GM21737 (cell line): ENCODE data around the gene EID2.

ENCODE experiments used
- ATAC-seq: cut with Tn5 transposase; IDR thresholded peaks from one replicate; pipeline ENCODE4 v1.9.1; 2021; ENCODE audit warnings: mild to moderate bottlenecking, moderate library complexity; ENCODE audit not compliant: unreplicated experiment

Gene EID2

DNA sequence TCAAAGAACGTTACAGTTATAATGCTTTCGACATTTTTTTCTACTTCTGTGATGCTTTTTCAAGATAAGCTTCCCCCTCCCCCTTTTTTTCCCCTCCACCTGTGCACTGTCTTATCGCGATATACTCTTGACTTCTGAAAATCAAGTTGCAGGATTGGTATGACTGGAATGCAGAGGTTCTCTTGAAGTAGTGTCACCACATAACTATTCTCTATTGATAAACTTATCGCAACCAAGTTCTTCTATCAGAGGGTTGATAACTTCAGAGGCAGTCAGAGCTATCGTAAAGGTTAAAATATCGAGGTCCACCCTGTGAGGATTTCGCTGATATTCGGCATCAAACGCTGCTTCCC, 820 bp downstream of the EID2 start:
- ATAC-seq, result no peak

DNA sequence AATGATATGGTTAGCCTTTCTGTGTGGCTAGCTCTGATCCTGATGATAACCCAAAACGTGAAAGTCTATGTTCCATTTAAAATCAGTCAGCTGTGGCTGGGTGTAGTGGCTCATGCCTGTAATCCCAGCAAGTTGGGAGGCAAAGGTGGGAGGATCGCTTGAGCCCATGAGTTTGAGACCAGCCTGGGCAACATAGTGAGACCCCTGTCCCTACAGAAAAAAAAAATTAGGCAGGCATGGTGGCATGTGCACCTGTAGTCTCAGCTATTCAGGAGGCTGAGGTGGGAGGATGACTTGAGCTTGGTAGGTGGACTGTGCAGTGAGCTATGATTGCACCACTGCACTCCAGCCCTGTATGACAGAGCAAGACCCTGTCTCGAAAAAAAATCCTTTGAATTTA, 6.2 kb downstream of the EID2 start:
- ATAC-seq, result no peak

DNA sequence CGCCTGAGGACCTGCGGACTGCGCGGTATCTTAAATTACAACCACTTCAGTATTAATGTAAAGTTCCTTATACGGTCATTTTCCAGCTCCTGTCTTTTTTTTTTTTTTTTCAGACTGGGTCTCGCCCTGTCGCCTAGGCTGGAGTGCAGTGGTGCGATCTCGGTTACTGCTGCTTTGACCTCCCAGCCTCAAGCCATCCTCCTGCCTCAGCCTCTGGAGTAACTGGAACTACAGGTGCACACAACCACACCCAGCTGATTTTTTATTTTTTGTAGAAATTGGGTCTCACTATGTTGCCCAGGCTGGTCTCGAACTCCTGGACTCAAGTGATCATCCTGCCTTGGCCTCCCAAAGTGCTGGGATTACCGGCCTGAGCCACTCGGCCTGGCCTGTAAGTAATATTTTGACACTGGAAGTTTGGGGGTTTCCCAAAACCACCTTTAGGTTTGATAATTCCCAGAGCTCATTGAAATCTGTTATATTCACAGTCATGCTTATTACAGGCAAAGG, 6.9 kb downstream of the EID2 start:
- no peak for ATAC-seq

DNA sequence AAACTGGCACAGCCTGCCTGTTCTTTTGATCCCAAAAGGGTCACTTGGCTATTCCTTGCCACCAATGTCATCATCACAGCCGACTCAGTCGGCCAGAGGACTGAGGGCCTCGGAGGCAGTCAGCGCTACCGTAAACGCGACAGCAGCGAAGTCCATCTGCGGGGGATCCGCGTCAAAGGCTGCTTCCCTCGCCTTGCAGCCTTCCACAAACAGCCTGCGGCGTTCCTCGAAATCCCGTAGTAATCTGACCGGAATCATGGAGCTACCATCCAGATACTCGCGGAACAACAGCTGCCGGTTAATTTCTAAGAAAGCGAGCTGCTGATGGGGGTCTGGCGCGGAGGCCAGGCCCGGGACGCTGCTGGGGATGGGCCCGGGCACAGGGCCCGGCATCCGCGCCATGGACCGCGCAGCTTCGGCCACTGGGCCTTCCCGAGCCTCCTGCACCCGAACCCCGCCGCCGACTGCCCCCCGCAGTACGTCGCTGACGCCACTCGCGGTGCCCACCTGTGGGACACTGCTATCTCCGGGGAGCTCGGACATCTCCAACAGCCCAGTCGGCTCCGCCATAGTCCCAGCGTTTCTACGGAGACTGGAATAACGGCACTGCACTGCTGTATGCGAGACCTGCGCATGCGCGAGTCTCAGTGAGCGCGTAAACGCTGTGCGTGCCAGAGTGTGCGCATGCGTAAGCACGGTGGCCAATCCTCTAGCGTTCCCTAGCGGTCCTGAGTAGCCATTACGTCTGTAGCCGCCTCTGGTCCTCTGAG, 7.5 kb downstream of the EID2 start, which contains the start of gene EID2B:
Gene EID2B (minus strand): TSS at position 620 of the 770 bp plus-strand sequence. CDS start 50 bp downstream, at position 570.
- peak; percentile 86 for ATAC-seq

DNA sequence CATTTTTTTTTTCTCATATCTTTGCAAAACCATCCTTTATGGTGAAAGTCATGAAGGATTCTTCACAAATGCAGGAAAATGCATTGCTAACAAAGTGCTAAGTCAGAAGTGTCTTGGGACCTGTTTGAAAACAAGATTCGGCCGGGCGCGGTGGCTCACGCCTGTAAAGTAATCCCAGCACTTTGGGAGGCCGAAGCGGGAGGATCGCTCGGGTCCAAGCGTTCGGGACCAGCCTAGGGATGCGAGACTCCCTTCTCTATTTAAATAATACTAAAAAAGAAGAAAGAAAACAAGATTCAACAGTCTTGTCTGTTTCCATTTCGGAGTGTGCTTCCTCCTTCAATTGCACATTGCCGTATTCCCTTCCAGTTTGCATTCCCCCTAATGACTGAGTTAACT, 8.1 kb downstream of the EID2 start:
- no peak for ATAC-seq

DNA sequence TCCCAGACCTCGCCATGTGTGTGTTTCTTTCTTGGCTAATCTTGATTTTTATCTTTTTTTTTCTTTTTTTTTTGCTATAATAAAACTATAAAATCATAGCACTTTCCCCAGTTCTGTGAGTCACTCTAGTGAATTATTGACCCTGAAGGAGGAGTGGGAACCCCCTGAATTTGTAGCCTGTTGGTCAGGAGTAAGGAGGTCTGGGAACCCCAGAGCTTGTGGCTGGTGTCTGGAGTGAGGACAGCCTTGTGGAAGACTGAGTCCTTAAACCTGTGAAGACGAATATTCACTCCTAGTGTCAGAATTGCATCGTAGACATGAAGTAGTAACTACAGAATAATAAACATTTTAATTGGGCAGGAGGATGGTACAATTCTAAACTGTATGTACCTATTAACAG, 14.8 kb downstream of the EID2 start:
- no peak for ATAC-seq

- ATAC-seq, result no peak
These were observed 15.5 kb downstream of the EID2 start for GRCh38 chr19:39524495-39524894.

- no peak for ATAC-seq
These were observed 19.1 kb downstream of the EID2 start for GRCh38 chr19:39520541-39521484.

DNA sequence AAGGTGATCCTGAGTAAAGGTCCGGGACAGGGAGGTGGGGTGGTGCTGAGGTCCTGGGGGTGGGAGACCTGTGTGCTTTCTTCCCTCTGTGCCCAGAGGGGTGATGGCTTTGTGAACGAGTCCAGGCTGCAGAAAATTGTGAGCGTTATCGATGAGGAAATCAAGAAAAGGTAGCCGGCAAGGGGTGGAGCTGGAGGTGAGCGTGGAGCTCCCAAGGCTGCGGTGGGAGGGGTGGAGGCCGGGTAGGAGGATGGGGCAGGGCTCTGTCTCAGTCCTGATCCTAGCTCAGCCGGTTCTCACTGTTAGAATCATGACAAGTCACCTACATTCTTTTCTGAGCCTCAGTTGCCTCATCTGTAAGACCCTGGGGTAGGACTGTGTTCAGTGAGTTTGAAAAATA, 21.0 kb downstream of the EID2 start:
- no peak for ATAC-seq

DNA sequence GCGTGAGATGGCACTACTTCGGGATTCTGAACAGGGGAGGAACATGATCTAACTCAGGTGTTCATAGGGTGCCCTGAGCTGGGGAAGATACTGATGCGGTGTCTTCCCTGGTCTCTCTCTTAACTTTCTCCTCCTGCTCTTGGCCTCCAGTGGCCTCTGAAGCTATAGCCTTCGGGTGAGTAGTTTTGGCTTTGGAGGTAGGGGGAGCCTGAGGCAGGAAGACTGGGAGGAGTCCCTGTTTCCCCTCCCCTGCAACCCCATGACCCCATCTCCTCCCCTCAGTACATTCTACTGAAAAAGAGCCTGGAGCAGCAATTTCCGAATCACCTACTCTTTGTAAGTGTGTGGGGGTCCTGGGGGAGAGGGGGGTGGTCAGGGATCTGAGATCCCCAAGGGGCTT, 21.5 kb downstream of the EID2 start:
- ATAC-seq, result no peak

DNA sequence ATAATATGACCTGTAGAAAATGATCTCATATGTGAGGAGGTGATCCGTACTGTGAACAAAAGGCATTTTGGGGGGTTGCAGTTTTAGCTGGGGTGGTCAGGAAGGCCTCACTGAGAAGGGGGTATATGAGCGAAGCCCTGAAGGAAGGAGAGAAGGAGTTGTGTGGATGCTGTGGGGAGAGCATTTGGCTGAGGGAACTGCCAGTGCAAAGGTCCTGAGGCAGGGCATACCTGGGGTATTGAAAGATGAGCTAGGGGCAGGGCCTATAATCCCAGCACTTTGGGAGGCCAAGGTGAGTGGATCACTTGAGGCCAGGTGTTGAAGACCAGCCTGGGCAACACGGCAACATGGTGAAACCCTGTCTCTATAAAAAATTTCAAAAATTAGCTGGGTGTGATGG, 22.5 kb downstream of the EID2 start:
- no peak for ATAC-seq

- ATAC-seq, result no peak
These were observed 23.7 kb downstream of the EID2 start for GRCh38 chr19:39516270-39516669.

GRCh38 chr19:39515551-39516191, 24.3 kb downstream of the EID2 start:
- ATAC-seq, result no peak

DNA sequence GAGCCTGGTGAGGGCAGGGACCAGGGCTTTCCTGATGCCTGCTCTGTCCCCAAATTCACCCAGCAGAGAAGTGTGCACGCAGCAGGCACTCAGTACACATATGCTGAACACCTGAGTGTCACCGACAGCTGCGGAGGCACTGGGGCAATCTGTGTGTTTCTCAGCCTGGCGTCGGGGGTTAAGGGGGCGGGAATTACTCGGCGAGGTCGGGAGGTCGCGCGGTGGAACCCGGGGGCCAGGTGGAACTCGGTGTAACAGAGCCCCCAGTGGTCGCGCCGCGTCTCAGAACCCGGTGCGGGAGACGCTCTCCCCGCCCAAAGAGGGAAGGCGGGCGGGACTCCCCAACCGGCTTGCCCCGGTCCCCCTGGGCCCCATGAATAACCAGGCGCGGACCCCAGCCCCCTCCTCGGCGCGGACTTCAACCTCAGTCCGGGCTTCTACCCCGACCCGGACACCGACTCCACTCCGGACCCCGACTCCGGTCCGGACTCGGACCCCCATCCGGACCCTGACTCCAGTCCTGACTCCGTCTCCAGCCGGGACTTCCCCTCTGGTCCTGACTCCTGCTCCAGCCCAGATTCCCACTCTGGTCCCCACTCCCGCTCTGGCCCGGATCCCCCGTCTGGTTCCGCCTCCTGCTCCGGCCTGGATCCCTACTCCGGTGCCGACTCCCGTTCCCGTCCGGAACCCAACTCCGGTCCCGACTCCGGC, 25.0 kb downstream of the EID2 start, which contains the start of gene SELENOV:
Gene SELENOV (plus strand): TSS at position 300 of the 711 bp plus-strand sequence. CDS start 74 bp downstream, at position 374.
- no peak for ATAC-seq

- ATAC-seq, result no peak
These were observed 27.0 kb downstream of the EID2 start for GRCh38 chr19:39512988-39513387.

- no peak for ATAC-seq
These were observed 30.7 kb downstream of the EID2 start for GRCh38 chr19:39509233-39509632.

- no peak for ATAC-seq
These were observed 31.3 kb downstream of the EID2 start for GRCh38 chr19:39508629-39509028.

- no peak for ATAC-seq
These were observed 32.1 kb downstream of the EID2 start for GRCh38 chr19:39507715-39508364.

- ATAC-seq, result no peak
These were observed 32.8 kb downstream of the EID2 start for GRCh38 chr19:39506944-39507714.
